HepG2 (cell line): ENCODE results near the gene LEP. TPM values are rescaled to one million over a fixed set of nuclear protein-coding genes. Genes with fewer than 3 reads are reported as not detected.

ENCODE experiments used
- CTCF ChIP-seq: sonication (generic); formaldehyde crosslinking; IDR thresholded peaks from 2 replicates; pipeline ENCODE4 v1.5.0; 2020; ENCODE audit warnings: mild to moderate bottlenecking, missing genetic modification reagents, moderate library complexity
- ERF ChIP-seq: IDR thresholded peaks from 2 replicates; pipeline ENCODE4 v1.6.1; 2018; ENCODE audit warnings: missing biosample characterization, missing genetic modification reagents
- FOXP4 ChIP-seq: sonication (generic); formaldehyde crosslinking; IDR thresholded peaks from 2 replicates; pipeline ENCODE4 v1.4.0; 2020; ENCODE audit warnings: missing genetic modification reagents
- GABPB1 ChIP-seq: IDR thresholded peaks from 2 replicates; pipeline ENCODE4 v1.6.1; 2016; ENCODE audit warnings: mild to moderate bottlenecking, missing genetic modification reagents, moderate library complexity, missing compliant biosample characterization
- HMGXB4 ChIP-seq, 2 experiments: sonication (generic) in 1 of 2; formaldehyde crosslinking in 1 of 2; IDR thresholded peaks; 2 replicates each; pipeline versions ENCODE4 v1.4.0 to v1.6.1; 2018 to 2020; ENCODE audit warnings: missing genetic modification reagents in 2 of 2, borderline replicate concordance in 1 of 2, low read depth in 1 of 2, mild to moderate bottlenecking in 1 of 2, missing biosample characterization in 1 of 2
- IKZF5 ChIP-seq: IDR thresholded peaks from 2 replicates; pipeline ENCODE4 v1.6.1; 2018; ENCODE audit warnings: missing genetic modification reagents, mild to moderate bottlenecking, missing compliant biosample characterization
- KDM2A ChIP-seq: sonication (generic); formaldehyde crosslinking; IDR thresholded peaks from 2 replicates; pipeline ENCODE4 v1.4.0; 2020; ENCODE audit warnings: low read depth, missing genetic modification reagents, borderline replicate concordance
- KDM5B ChIP-seq: sonication (generic); formaldehyde crosslinking; IDR thresholded peaks from 2 replicates; pipeline ENCODE4 v1.4.0; 2020; ENCODE audit warnings: missing genetic modification reagents, mild to moderate bottlenecking, borderline replicate concordance
- MXD3 ChIP-seq: IDR thresholded peaks from 2 replicates; pipeline ENCODE4 v1.6.1; 2016; ENCODE audit warnings: mild to moderate bottlenecking, missing biosample characterization, missing genetic modification reagents
- NAIF1 ChIP-seq: sonication (generic); formaldehyde crosslinking; IDR thresholded peaks from 2 replicates; pipeline ENCODE4 v1.5.0; 2020; ENCODE audit warnings: mild to moderate bottlenecking, missing genetic modification reagents, borderline replicate concordance
- NFIB ChIP-seq: sonication (generic); formaldehyde crosslinking; IDR thresholded peaks from 2 replicates; pipeline ENCODE4 v1.9.0; 2021; ENCODE audit warnings: missing genetic modification reagents, mild to moderate bottlenecking, borderline replicate concordance
- PHF5A ChIP-seq: IDR thresholded peaks from one replicate; pipeline ENCODE4 v1.6.1; 2018; ENCODE audit warnings: low read depth, missing genetic modification reagents; ENCODE audit not compliant: unreplicated experiment
- SMAD3 ChIP-seq: sonication (generic); formaldehyde crosslinking; IDR thresholded peaks from 2 replicates; pipeline ENCODE4 v1.4.0; 2020; ENCODE audit warnings: missing genetic modification reagents
- SMC3 ChIP-seq: IDR thresholded peaks from 2 replicates; pipeline ENCODE4 v1.6.1; 2011; ENCODE audit warnings: low read length, improper control_type of control experiment
- ZBTB38 ChIP-seq: sonication (generic); formaldehyde crosslinking; IDR thresholded peaks from 2 replicates; pipeline ENCODE4 v1.5.1; 2020; ENCODE audit warnings: mild to moderate bottlenecking, missing genetic modification reagents
- ZNF10 ChIP-seq: sonication (generic); formaldehyde crosslinking; IDR thresholded peaks from 2 replicates; pipeline ENCODE4 v1.4.0; 2020; ENCODE audit warnings: mild to moderate bottlenecking, low read depth, missing genetic modification reagents, borderline replicate concordance
- ZNF24 ChIP-seq: fragments of 450-650 bp; IDR thresholded peaks from 2 replicates; pipeline ENCODE4 v1.6.1; 2017; ENCODE audit warnings: antibody characterized with exemption, mild to moderate bottlenecking
- ZNF383 ChIP-seq: sonication (generic); formaldehyde crosslinking; IDR thresholded peaks from 2 replicates; pipeline ENCODE4 v1.4.0; 2020; ENCODE audit warnings: missing genetic modification reagents, mild to moderate bottlenecking, borderline replicate concordance
- ZNF431 ChIP-seq: sonication (generic); formaldehyde crosslinking; IDR thresholded peaks from 2 replicates; pipeline ENCODE4 v1.9.0; 2022; ENCODE audit warnings: missing genetic modification reagents, low read depth, mild to moderate bottlenecking, borderline replicate concordance
- ZNF451 ChIP-seq: sonication (generic); formaldehyde crosslinking; IDR thresholded peaks from 2 replicates; pipeline ENCODE4 v1.5.0; 2020; ENCODE audit warnings: mild to moderate bottlenecking, missing genetic modification reagents
- ZNF501 ChIP-seq: sonication (generic); formaldehyde crosslinking; IDR thresholded peaks from 2 replicates; pipeline ENCODE4 v1.5.1; 2020; ENCODE audit warnings: mild to moderate bottlenecking, moderate library complexity, missing genetic modification reagents
- ZNF605 ChIP-seq: sonication (generic); formaldehyde crosslinking; IDR thresholded peaks from 2 replicates; pipeline ENCODE4 v1.8.0; 2022; ENCODE audit warnings: mild to moderate bottlenecking, missing genetic modification reagents
- polyA plus RNA-seq, 8 experiments: library from polyadenylated mRNA; depleted of rRNA in 3 of 8; stranded (reverse) in 7 of 8; unstranded in 1 of 8; fragments of >200 nt; fragmentation: Illumina TruSeq in 4 of 8; extraction: Trizol in 4 of 8; gene quantifications; 2 replicates each; pipeline versions ENCODE4 v1.2.1 to v1.2.3, GENCODE V29; 2011 to 2016; ENCODE audit warnings: low read depth in 4 of 8, missing spikeins in 1 of 8, mixed read lengths in 1 of 8; ENCODE audit not compliant: insufficient read depth in 1 of 8
- total RNA-seq, 5 experiments: library from RNA; depleted of rRNA; stranded (reverse); fragments of >200 nt; fragmentation: Illumina TruSeq; extraction: Trizol; gene quantifications; 2 replicates each; pipeline ENCODE4 v1.2.3, GENCODE V29; 2016; ENCODE audit warnings: low read depth in 1 of 5

LEP gene
- total and polyA plus RNA-seq, 2 of the 13 experiments (the other 11 are each of a cell fraction or from before 2014, with no cell fraction given) = 0.05 TPM; not detected in 1

GRCh38 chr7:128209229-128210035 is 31.6 kb upstream of the LEP start (continued):
- TF ChIP-seq HMGXB4 (CRISPR knock-in tag; IDR thresholded peaks at IDR 0.05; ENCODE audit: borderline replicate concordance in 1 of 2, low read depth in 1 of 2) (peak in 1 of 2 experiments; percentile 38; a peak in 1 of 4 replicates), ZNF383 (no peak), ZNF501 (CRISPR knock-in tag) (peak; percentile 39; the same call in 1 of the 2 replicates), PHF5A (CRISPR knock-in tag) (no peak), GABPB1 (peak; percentile 18; the same call in 1 of the 2 replicates), CTCF (CRISPR knock-in tag) (peak; percentile 99), NAIF1 (CRISPR knock-in tag) (no peak), SMC3 (peak; percentile 92), ZNF10 (CRISPR knock-in tag) (no peak), ZNF431 (0 out of 2 replicates have a peak, but pooled peaks have one; percentile 24), MXD3 (CRISPR knock-in tag) (no peak), SMAD3 (no peak), ERF (CRISPR knock-in tag) (peak; percentile 35; the same call in 1 of the 2 replicates), ZNF24 (no peak), KDM5B (CRISPR knock-in tag) (peak; percentile 23; the same call in 1 of the 2 replicates), ZNF451 (CRISPR knock-in tag) (no peak), KDM2A (CRISPR knock-in tag) (peak; percentile 72; the same call in 1 of the 2 replicates), ZNF605 (CRISPR knock-in tag) (no peak), IKZF5 (CRISPR knock-in tag) (peak; percentile 47; the same call in 1 of the 2 replicates), FOXP4 (CRISPR knock-in tag) (no peak), ZBTB38 (CRISPR knock-in tag) (no peak), NFIB (CRISPR knock-in tag) (no peak)
